K562 (cell line): ENCODE data around the gene SMIM21.

Source experiments
- CHD1 ChIP-seq: fragments of 200-600 bp; sonication (generic); IDR thresholded peaks from one replicate; pipeline ENCODE4 v1.6.1; 2012; ENCODE audit warnings: mild to moderate bottlenecking, moderate library complexity, low read length, inconsistent platforms
- CHD2 ChIP-seq: IDR thresholded peaks from 2 replicates; pipeline ENCODE4 v1.6.1; 2011; ENCODE audit warnings: low read depth, low read length
- CTCF ChIP-seq, 3 experiments: IDR thresholded peaks in 2 of 3; conservative IDR thresholded peaks in 1 of 3; 2 replicates each; pipeline ENCODE4 v1.5.1; 2011 to 2012; ENCODE audit warnings: low read length in 3 of 3, mild to moderate bottlenecking in 3 of 3, control low read depth in 2 of 3, improper control_type of control experiment in 1 of 3, inconsistent platforms in 1 of 3, low read depth in 1 of 3, mixed read lengths in 1 of 3, moderate library complexity in 1 of 3; ENCODE audit not compliant: insufficient read depth in 2 of 3
- ELF2 ChIP-seq: fragments of 250-450 bp; sonication (Bioruptor Pico); IDR thresholded peaks from 2 replicates; pipeline ENCODE4 v1.5.0; 2021; ENCODE audit warnings: mild to moderate bottlenecking
- NFXL1 ChIP-seq: fragments of 450-650 bp; formaldehyde crosslinking; IDR thresholded peaks from 2 replicates; pipeline ENCODE4 v1.4.0; 2021; ENCODE audit warnings: mild to moderate bottlenecking
- TARDBP ChIP-seq: fragments of 450-650 bp; IDR thresholded peaks from 2 replicates; pipeline ENCODE4 v1.6.1; 2016
- USF2 ChIP-seq: sonication (generic); formaldehyde crosslinking; IDR thresholded peaks from 2 replicates; pipeline ENCODE4 v1.5.0; 2020; ENCODE audit warnings: missing genetic modification reagents
- YY1 ChIP-seq, 3 experiments: IDR thresholded peaks; 2 replicates each; pipeline ENCODE4 v1.6.1; 2011; ENCODE audit warnings: low read length in 2 of 3, mild to moderate bottlenecking in 2 of 3, moderate library complexity in 2 of 3, borderline replicate concordance in 1 of 3, control low read depth in 1 of 3, low read depth in 1 of 3; ENCODE audit not compliant: insufficient read depth in 3 of 3, insufficient replicate concordance in 2 of 3, control insufficient read depth in 1 of 3, insufficient read length in 1 of 3; ENCODE audit errors: extremely low read depth in 1 of 3
- ZC3H11A ChIP-seq: IDR thresholded peaks from 2 replicates; pipeline ENCODE4 v1.6.1; 2012; ENCODE audit warnings: low read depth, low read length, improper control_type of control experiment

- TF ChIP-seq CHD2 (no peak), USF2 (CRISPR knock-in tag) (no peak), CTCF (IDR thresholded peaks at IDR 0.05 in 2 of 3, conservative IDR thresholded peaks at IDR 0.05 in 1 of 3; ENCODE audit: insufficient read depth in 2 of 3, low read depth in 1 of 3, low read length in 3 of 3) (no peak), TARDBP (no peak), YY1 (IDR thresholded peaks at IDR 0.05; ENCODE audit: borderline replicate concordance in 1 of 3, control insufficient read depth in 1 of 3, extremely low read depth in 1 of 3, insufficient read depth in 3 of 3, insufficient read length in 1 of 3, insufficient replicate concordance in 2 of 3, low read depth in 1 of 3, low read length in 2 of 3) (no peak), ELF2 (no peak), NFXL1 (CRISPR knock-in tag) (no peak), ZC3H11A (no peak), CHD1 (no peak)
Measured at GRCh38 chr18:75407468-75408437, 19.8 kb downstream of the SMIM21 start.
